Left lung (tissue), 10 donors: ENCODE data around the gene HSPA8. TPM values are rescaled to one million over a fixed set of nuclear protein-coding genes. Genes with fewer than 3 reads are reported as not detected.

ENCODE experiments used
- ATAC-seq: fragments of 200-7000 bp; cut with Tn5 transposase; one replicate; pipeline ENCODE4 v1.9.1; 2020; ENCODE audit warnings: moderate library complexity
- DNase-seq, 4 donors: peaks; one replicate each; pipeline ENCODE4 v3.0.0-alpha.2; 2013 to 2020
- H3K27ac ChIP-seq, 2 donors: fragments of 200-600 bp; sonication (generic) in 1 of 2; one replicate each; pipeline versions ENCODE4 v1.5.0 to v1.8.0; 2020 to 2021
- H3K27me3 ChIP-seq, 2 donors: fragments of 200-600 bp; sonication (generic) in 1 of 2; one replicate each; pipeline versions ENCODE4 v1.5.0 to v1.8.0; 2020 to 2021
- H3K36me3 ChIP-seq, 2 donors: fragments of 200-600 bp; sonication (generic) in 1 of 2; one replicate each; pipeline versions ENCODE4 v1.5.0 to v1.8.0; 2020 to 2021
- H3K4me1 ChIP-seq, 2 donors: fragments of 200-600 bp; one replicate each; pipeline ENCODE4 v1.8.0; 2021
- H3K4me3 ChIP-seq, 2 donors: fragments of 200-600 bp; sonication (generic) in 1 of 2; one replicate each; pipeline versions ENCODE4 v1.5.0 to v1.8.0; 2020 to 2021; ENCODE audit warnings: mild to moderate bottlenecking in 1 of 2
- H3K9me3 ChIP-seq, 2 donors: fragments of 200-600 bp; sonication (generic) in 1 of 2; one replicate each; pipeline versions ENCODE4 v1.5.0 to v1.8.0; 2020 to 2021
- CTCF ChIP-seq, 2 donors: fragments of 200-600 bp; sonication (generic) in 1 of 2; IDR thresholded peaks; one replicate each; pipeline versions ENCODE4 v1.5.0 to v1.8.0; 2021; ENCODE audit warnings: antibody characterized with exemption in 2 of 2
- intact Hi-C, 2 donors: fragments of 100-400 bp; cut with DNase I; formaldehyde crosslinking; loops; one replicate each; pipeline versions ENCODE4 v1.11.2 to v1.14.2; 2022
- polyA plus RNA-seq, 6 donors: library from polyadenylated mRNA; unstranded; fragments of 120-200 nt; gene quantifications; one replicate each; pipeline ENCODE4 v1.2.1, GENCODE V29; 2013; ENCODE audit not compliant: insufficient read length in 6 of 6
- total RNA-seq, 2 donors: library from RNA; stranded (reverse); fragmentation: NEBNext Ultra II Directional; extraction: Animal tissue kit (Norgen Biotek cat#: 25700); gene quantifications; one replicate each; pipeline ENCODE4 v1.2.1, GENCODE V29; 2021
- donor health status: DM: no; HTN: yes; CAD: no.
- donor health status: DM: no; HTN: no; CAD: no.

Gene HSPA8
- total and polyA plus RNA-seq, 8 donors: 823 to 1,371 (median 1,074) TPM

- Histone ChIP-seq H3K27ac (no peak overlapping the region), H3K4me1 (no peaks in the 10 kb centered on the region), H3K36me3 (no peaks in the 10 kb centered on the region), H3K4me3 (no peak overlapping the region), H3K9me3 (no peaks in the 10 kb centered on the region), H3K27me3 (no peaks in the 10 kb centered on the region)
- no peak for TF ChIP-seq CTCF (IDR thresholded peaks at IDR 0.05)
- DNase-seq (no peak), ATAC-seq (no peak)
- intact Hi-C loops: no loop called here
Measured at GRCh38 chr11:123047266-123047946, 14.5 kb downstream of the HSPA8 start.

- H3K9me3 ChIP-seq: no peaks in the 10 kb centered on the region
- H3K27me3 ChIP-seq: no peaks in the 10 kb centered on the region
- H3K4me1 ChIP-seq: no peaks in the 10 kb centered on the region
- H3K27ac ChIP-seq: no peak overlapping the region
- DNase-seq (no peak), ATAC-seq (no peak)
- intact Hi-C loops: no loop called here
- TF ChIP-seq CTCF (IDR thresholded peaks at IDR 0.05): no peak
- no peaks in the 10 kb centered on the region for H3K36me3 ChIP-seq
- H3K4me3 ChIP-seq: no peak overlapping the region
Measured at GRCh38 chr11:123046473-123047259, 15.3 kb downstream of the HSPA8 start.

GRCh38 chr11:123045101-123045500 lies 16.8 kb downstream of the HSPA8 start:
- Histone ChIP-seq H3K36me3 (no peaks in the 10 kb centered on the region), H3K27ac (no peak overlapping the region), H3K27me3 (no peaks in the 10 kb centered on the region), H3K9me3 (no peaks in the 10 kb centered on the region), H3K4me3 (no peak overlapping the region), H3K4me1 (no peaks in the 10 kb centered on the region)
- ATAC-seq (no peak), DNase-seq (no peak)
- no peak for TF ChIP-seq CTCF (IDR thresholded peaks at IDR 0.05)
- intact Hi-C loops: no loop called here

- no peaks in the 10 kb centered on the region for H3K4me1 ChIP-seq
- H3K36me3 ChIP-seq: no peaks in the 10 kb centered on the region
- no peaks in the 10 kb centered on the region for H3K27me3 ChIP-seq
- no peak for ATAC-seq
- no peaks in the 10 kb centered on the region for H3K9me3 ChIP-seq
- intact Hi-C loops: no loop called here
- no peak for TF ChIP-seq CTCF (IDR thresholded peaks at IDR 0.05)
- H3K4me3 ChIP-seq: no peak overlapping the region
- H3K27ac ChIP-seq: no peak overlapping the region
- no peak for DNase-seq
Measured at GRCh38 chr11:123041185-123041584, 20.8 kb downstream of the HSPA8 start.

GRCh38 chr11:123040111-123040432 lies 21.9 kb downstream of the HSPA8 start:
- intact Hi-C loops: no loop called here
- no peaks in the 10 kb centered on the region for H3K4me1 ChIP-seq
- no peaks in the 10 kb centered on the region for H3K27me3 ChIP-seq
- H3K4me3 ChIP-seq: no peak overlapping the region
- H3K36me3 ChIP-seq: no peaks in the 10 kb centered on the region
- no peak overlapping the region for H3K27ac ChIP-seq
- no peaks in the 10 kb centered on the region for H3K9me3 ChIP-seq
- DNase-seq (no peak), ATAC-seq (peak; percentile 32)
- TF ChIP-seq CTCF (IDR thresholded peaks at IDR 0.05): no peak
